C4-2B (cell line): ENCODE results near the gene ANGPTL1.

Source experiments
- H3K27ac ChIP-seq: fragments of 450-650 bp; 2 replicates; pipeline ENCODE4 v1.5.1; 2017
- ZFX ChIP-seq: fragments of 450-650 bp; IDR thresholded peaks from 2 replicates; pipeline ENCODE4 v1.6.1; 2017
- TF ChIP-seq, protein P1 (sequence below): fragments of 450-650 bp; conservative IDR thresholded peaks from 2 replicates; pipeline ENCODE4 v1.5.1; 2017; ENCODE audit warnings: mild to moderate bottlenecking

ANGPTL1 gene

DNA sequence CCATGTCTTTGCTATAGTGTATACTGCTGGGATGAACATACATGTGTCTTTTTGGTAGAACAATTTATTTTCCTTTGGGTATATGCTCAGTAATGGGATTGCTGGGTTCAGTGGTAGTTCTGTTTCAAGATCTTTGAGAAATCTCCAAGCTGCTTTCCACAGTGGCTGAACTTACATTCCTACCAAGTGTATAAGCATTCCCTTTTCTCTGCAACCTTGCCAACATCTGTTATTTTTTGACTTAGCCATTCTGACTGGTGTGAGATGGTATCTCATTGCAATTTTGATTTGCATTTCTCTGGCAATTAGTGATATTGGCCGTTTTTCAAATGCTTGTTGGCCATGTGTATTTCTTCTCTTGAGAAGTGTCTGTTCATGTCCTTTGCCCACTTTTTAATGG is 37.5 kb upstream of the ANGPTL1 start:
- TF ChIP-seq ZFX = no peak
- TF ChIP-seq, protein P1, sequence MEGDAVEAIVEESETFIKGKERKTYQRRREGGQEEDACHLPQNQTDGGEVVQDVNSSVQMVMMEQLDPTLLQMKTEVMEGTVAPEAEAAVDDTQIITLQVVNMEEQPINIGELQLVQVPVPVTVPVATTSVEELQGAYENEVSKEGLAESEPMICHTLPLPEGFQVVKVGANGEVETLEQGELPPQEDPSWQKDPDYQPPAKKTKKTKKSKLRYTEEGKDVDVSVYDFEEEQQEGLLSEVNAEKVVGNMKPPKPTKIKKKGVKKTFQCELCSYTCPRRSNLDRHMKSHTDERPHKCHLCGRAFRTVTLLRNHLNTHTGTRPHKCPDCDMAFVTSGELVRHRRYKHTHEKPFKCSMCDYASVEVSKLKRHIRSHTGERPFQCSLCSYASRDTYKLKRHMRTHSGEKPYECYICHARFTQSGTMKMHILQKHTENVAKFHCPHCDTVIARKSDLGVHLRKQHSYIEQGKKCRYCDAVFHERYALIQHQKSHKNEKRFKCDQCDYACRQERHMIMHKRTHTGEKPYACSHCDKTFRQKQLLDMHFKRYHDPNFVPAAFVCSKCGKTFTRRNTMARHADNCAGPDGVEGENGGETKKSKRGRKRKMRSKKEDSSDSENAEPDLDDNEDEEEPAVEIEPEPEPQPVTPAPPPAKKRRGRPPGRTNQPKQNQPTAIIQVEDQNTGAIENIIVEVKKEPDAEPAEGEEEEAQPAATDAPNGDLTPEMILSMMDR = no peak
- H3K27ac ChIP-seq = no peak overlapping the region

DNA sequence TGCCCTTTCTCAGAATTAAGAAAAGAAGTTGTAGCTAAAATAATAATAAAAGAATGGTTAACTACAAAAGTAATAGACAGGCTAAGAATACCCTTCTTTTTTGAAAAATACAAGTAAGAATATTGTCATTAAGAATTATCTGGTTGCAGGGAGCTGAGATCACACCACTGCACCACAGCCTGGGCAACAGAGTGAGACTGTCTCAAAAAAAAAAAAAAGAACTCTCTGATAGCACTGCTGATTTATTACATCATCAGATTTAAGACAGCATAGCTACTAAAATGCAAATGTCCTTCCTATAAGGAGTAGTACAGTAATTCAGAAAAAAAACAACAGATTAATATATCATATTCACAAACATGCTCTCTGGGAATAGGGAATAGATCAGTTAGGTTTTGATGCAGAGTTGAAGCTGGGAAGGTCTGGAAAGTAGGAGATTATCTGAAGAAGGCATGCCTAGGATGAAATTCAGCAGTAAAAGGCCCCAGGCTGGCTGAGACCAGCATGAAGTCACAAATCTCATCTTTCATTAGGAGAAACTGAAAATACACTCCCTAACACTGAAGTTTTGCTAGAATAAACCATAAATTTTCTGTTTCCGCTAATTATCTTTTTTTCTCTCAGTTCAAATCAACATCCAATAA is 30.7 kb upstream of the ANGPTL1 start:
- no peak for TF ChIP-seq ZFX
- TF ChIP-seq, protein P1 = no peak

DNA sequence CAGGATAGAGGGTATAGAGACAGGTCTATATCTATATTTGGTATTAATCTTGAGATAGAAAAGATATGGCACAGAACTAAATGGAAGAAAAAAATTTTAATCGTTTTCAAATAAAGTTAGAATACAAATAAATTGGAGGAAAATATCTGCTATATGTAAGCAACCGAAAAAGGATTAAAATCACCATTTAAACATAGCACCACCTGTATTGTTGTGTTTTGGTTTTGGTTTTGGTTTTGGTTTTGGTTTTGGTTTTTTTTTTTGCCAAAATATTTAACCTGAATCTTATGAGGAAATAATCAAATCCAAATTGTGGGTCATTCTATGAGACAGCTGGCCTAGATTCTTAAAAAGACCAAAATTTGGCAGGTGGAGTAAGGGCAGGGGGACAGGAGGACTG is 28.5 kb upstream of the ANGPTL1 start:
- TF ChIP-seq, protein P1 = no peak
- TF ChIP-seq ZFX = no peak

More for the DNA sequence above, 30.7 kb upstream of the ANGPTL1 start:
- no peak overlapping the region for H3K27ac ChIP-seq

DNA sequence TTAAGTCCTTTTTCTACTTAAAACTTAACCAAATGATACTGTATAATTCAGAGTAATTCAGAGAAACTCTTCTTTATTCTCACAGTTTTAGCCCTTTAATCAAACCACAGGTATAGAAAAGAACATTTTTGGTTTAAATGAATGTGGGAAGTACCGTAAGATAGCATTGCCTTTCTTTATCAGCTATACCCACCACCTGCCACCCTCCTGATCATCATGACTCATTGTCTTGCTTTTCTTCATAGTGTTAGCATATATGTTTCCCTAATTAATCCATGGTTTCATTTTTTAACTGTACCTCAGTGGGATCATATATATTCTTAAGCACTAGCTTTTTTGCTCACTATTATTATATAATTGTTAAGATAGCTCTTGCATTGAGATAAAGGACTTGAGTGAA is 27.5 kb upstream of the ANGPTL1 start:
- TF ChIP-seq, protein P1 = no peak
- TF ChIP-seq ZFX = no peak
- H3K27ac ChIP-seq = no peak overlapping the region

More for the DNA sequence above, 28.5 kb upstream of the ANGPTL1 start:
- no peak overlapping the region for H3K27ac ChIP-seq

DNA sequence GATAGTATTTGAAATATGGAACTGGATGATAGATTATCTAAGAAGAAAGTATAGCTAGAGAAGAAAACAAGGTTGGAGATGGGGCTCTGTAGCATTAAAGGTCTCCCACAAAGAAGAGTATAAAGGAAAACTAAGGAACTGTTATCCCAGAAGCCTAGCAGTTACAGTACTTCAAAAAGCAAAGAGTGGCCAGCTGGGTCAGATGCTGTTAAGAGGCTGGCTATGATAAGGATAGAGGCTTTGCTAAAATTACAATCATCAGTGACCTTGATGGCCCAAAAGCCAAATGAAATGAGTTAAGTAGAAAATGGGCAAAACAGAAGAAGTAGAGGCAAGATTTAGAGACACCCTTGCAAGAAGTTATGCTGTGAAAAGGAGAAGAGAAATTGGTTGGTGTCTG is 25.1 kb upstream of the ANGPTL1 start:
- TF ChIP-seq, protein P1 = no peak
- TF ChIP-seq ZFX = no peak
- no peak overlapping the region for H3K27ac ChIP-seq

DNA sequence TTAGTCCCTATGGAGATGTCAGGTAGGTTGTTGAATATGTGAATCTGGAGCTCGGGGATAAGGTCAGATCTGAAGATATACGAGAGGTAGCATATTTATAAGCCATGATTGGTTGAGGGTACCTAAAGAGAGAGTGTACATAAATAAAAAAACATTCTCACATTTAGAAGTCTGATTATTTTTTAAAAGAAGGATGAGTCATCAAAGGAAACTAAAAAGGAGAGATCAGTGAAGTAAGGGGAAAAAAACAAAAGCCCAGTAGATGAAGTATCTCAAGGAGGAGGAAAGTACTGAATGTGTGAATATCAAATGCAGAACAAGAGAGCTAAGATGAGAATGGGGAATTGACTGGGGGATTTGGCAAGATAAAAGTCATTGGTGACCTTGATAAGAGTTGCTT is 15.7 kb upstream of the ANGPTL1 start:
- no peak overlapping the region for H3K27ac ChIP-seq
- TF ChIP-seq, protein P1 = no peak
- TF ChIP-seq ZFX = no peak

DNA sequence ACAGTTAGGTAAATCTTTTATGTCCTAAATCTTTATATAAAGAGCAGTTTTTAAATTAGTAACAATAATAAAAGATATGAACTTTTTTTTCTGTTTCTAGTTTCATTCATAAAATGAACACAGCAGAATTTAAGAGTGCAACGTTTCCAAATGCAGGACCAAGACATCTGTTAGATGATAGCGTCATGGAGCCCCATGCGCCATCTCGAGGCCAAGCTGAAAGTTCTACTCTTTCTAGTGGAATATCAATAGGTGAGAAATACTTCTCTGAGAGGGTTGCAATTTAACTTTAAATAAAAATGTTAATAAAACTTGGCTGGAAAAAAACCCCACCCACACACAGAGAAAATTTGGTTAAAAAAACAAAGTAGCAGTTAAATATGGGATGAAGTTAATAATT is 15.0 kb upstream of the ANGPTL1 start:
- TF ChIP-seq, protein P1 = peak; percentile 13; the same call in 1 of the 2 replicates
- TF ChIP-seq ZFX = no peak
- no peak overlapping the region for H3K27ac ChIP-seq
